PC-9 (cell line): ENCODE measurements around the gene CAPG. TPM values are rescaled to one million over a fixed set of nuclear protein-coding genes. Genes with fewer than 3 reads are reported as not detected.

Source experiments
- BruUV-seq: library from RNA; stranded (reverse); fragments of 400-500 nt; replicated peaks from 2 replicates; lab custom pipeline; 2021; lab: Mats Ljungman, UMichigan
- CTCF ChIA-PET: fragments of 300-600 bp; sonication (Branson Sonifier 250); formaldehyde crosslinking; loops from one replicate; lab custom pipeline; 2022; ENCODE audit warnings: antibody characterized with exemption; lab: Charles Lee
- POLR2A ChIA-PET: fragments of 300-600 bp; sonication (Branson Sonifier 250); formaldehyde crosslinking; loops from one replicate; lab custom pipeline; 2022; ENCODE audit warnings: antibody characterized with exemption; ENCODE audit not compliant: unreplicated experiment; lab: Charles Lee
- DNase-seq, 2 experiments: peaks; one replicate each; pipeline versions ENCODE4 v3.0.0 to v3.0.0-alpha.2; 2015 to 2022; ENCODE audit warnings: mixed read lengths in 1 of 2
- H2AFZ ChIP-seq: fragments of 200-600 bp; sonication (generic); 2 replicates; pipeline ENCODE4 v1.8.1; 2017; ENCODE audit warnings: antibody characterized with exemption
- H3F3A ChIP-seq: fragments of 200-600 bp; sonication (generic); 2 replicates; pipeline ENCODE4 v1.8.1; 2017; ENCODE audit warnings: antibody characterized with exemption, mild to moderate bottlenecking, low read depth; ENCODE audit not compliant: insufficient read depth
- H3K27ac ChIP-seq: fragments of 200-600 bp; sonication (generic); 2 replicates; pipeline ENCODE4 v1.6.1; 2016; ENCODE audit warnings: mixed run types
- H3K27me3 ChIP-seq: fragments of 200-600 bp; sonication (generic); 2 replicates; pipeline ENCODE4 v1.6.1; 2016; ENCODE audit warnings: low read depth, mixed run types; ENCODE audit not compliant: insufficient read depth
- H3K36me3 ChIP-seq: fragments of 200-600 bp; sonication (generic); 2 replicates; pipeline ENCODE4 v1.6.1; 2016; ENCODE audit warnings: low read depth, mixed run types
- H3K4me1 ChIP-seq: fragments of 200-600 bp; sonication (generic); replicated peaks from 2 replicates; pipeline ENCODE4 v1.6.1; 2016; ENCODE audit warnings: mixed run types; ENCODE audit not compliant: insufficient read depth
- H3K4me2 ChIP-seq: fragments of 200-600 bp; sonication (generic); 2 replicates; pipeline ENCODE4 v1.6.1; 2017; ENCODE audit warnings: mixed run types
- H3K4me3 ChIP-seq: fragments of 200-600 bp; sonication (generic); 2 replicates; pipeline ENCODE4 v1.6.1; 2016; ENCODE audit warnings: mixed run types
- H3K79me2 ChIP-seq: fragments of 200-600 bp; sonication (generic); 2 replicates; pipeline ENCODE4 v1.6.1; 2017; ENCODE audit warnings: low read depth, mixed run types
- H3K9me2 ChIP-seq: fragments of 200-600 bp; sonication (generic); 2 replicates; pipeline ENCODE4 v1.8.1; 2017; ENCODE audit warnings: mild to moderate bottlenecking; ENCODE audit not compliant: insufficient read depth
- H3K9me3 ChIP-seq: fragments of 200-600 bp; sonication (generic); 2 replicates; pipeline ENCODE4 v1.8.1; 2016; ENCODE audit warnings: low read depth; ENCODE audit not compliant: insufficient read depth
- H4K20me1 ChIP-seq: fragments of 200-600 bp; sonication (generic); 2 replicates; pipeline ENCODE4 v1.8.1; 2017; ENCODE audit not compliant: insufficient read depth
- CTCF ChIP-seq: fragments of 200-600 bp; sonication (generic); conservative IDR thresholded peaks from 2 replicates; pipeline ENCODE4 v1.6.1; 2017; ENCODE audit warnings: mixed run types, antibody characterized with exemption, mild to moderate bottlenecking, moderate library complexity
- EZH2 ChIP-seq: fragments of 200-600 bp; sonication (generic); IDR thresholded peaks from 2 replicates; pipeline ENCODE4 v1.8.0; 2017; ENCODE audit warnings: antibody characterized with exemption, low read depth
- intact Hi-C: fragments of 100-400 bp; cut with micrococcal nuclease; formaldehyde crosslinking; loops from one replicate; pipeline ENCODE4 v1.10.0; 2022; ENCODE audit not compliant: unreplicated experiment
- total RNA-seq: library from RNA; stranded (reverse); gene quantifications from 2 replicates; pipeline ENCODE4 v1.2.3, GENCODE V29; 2021

Gene CAPG
- total RNA-seq, 1 experiment from 2014 or later = 417 TPM

- no peaks in the 10 kb centered on the region for H3K27me3 ChIP-seq
- no peak for TF ChIP-seq EZH2
- TF ChIP-seq CTCF = no peak
- no TSS peak for BruUV-seq
- H3K9me2 ChIP-seq = no peaks in the 10 kb centered on the region
- H4K20me1 ChIP-seq = no peaks in the 10 kb centered on the region
- no peaks in the 10 kb centered on the region for H3K79me2 ChIP-seq
- no peaks in the 10 kb centered on the region for H3K9me3 ChIP-seq
- H2AFZ ChIP-seq = no peak overlapping the region
- intact Hi-C loops = loop anchor here (1.0 kb wide), 1 partner anchor 12 kb away; the partner anchor contains the start of gene CAPG
- ChIA-PET CTCF (no interaction called here), POLR2A (no interaction called here)
- H3K36me3 ChIP-seq = 0 out of 2 replicates have a peak, but pooled peaks cover 10% of the 10 kb centered on the region
- peak overlapping the region; percentile 75 for H3K27ac ChIP-seq
- H3K4me3 ChIP-seq = no peak overlapping the region
- peak overlapping the region; percentile 91 for H3K4me2 ChIP-seq
- H3F3A ChIP-seq = peaks cover 27% of the 10 kb centered on the region
- peaks cover 32% of the 10 kb centered on the region for H3K4me1 ChIP-seq
- no peak for DNase-seq
Observed at GRCh38 chr2:85397925-85398331, 12.2 kb downstream of the CAPG start.

GRCh38 chr2:85396531-85397470 lies 13.4 kb downstream of the CAPG start:
- H3K9me2 ChIP-seq = no peaks in the 10 kb centered on the region
- 0 out of 2 replicates have a peak, but pooled peaks cover 10% of the 10 kb centered on the region for H3K36me3 ChIP-seq
- no peak overlapping the region for H2AFZ ChIP-seq
- H3K4me1 ChIP-seq = peaks cover 32% of the 10 kb centered on the region
- no TSS peak for BruUV-seq
- DNase-seq = peak; percentile 45 to 76
- ChIA-PET POLR2A (no interaction called here), CTCF (no interaction called here)
- peak overlapping the region; percentile 91 for H3K4me2 ChIP-seq
- peaks cover 29% of the 10 kb centered on the region for H3F3A ChIP-seq
- H4K20me1 ChIP-seq = no peaks in the 10 kb centered on the region
- peak overlapping the region; percentile 75 for H3K27ac ChIP-seq
- intact Hi-C loops = loop anchor here (1.0 kb wide), 1 partner anchor 14 kb away; the partner anchor contains the start of gene CAPG
- no peaks in the 10 kb centered on the region for H3K27me3 ChIP-seq
- H3K79me2 ChIP-seq = no peaks in the 10 kb centered on the region
- H3K9me3 ChIP-seq = no peaks in the 10 kb centered on the region
- H3K4me3 ChIP-seq = peak overlapping the region; percentile 44; the same call in 1 of the 2 replicates
- TF ChIP-seq CTCF (no peak), EZH2 (no peak)

- Histone ChIP-seq H2AFZ (no peak overlapping the region), H3K36me3 (0 out of 2 replicates have a peak, but pooled peaks cover 10% of the 10 kb centered on the region), H3K9me2 (no peaks in the 10 kb centered on the region), H3K4me2 (peak overlapping the region; percentile 91), H3K27me3 (no peaks in the 10 kb centered on the region), H4K20me1 (no peaks in the 10 kb centered on the region), H3K27ac (peak overlapping the region; percentile 75), H3K79me2 (no peaks in the 10 kb centered on the region), H3K4me1 (peaks cover 32% of the 10 kb centered on the region), H3K4me3 (peak overlapping the region; percentile 44; the same call in 1 of the 2 replicates), H3K9me3 (no peaks in the 10 kb centered on the region), H3F3A (peaks cover 32% of the 10 kb centered on the region)
- intact Hi-C loops = no loop called here
- CTCF ChIA-PET = no interaction called here
- no peak for TF ChIP-seq EZH2
- no peak for TF ChIP-seq CTCF
- DNase-seq = no peak
- POLR2A ChIA-PET = no interaction called here
- no TSS peak for BruUV-seq
Observed at GRCh38 chr2:85395912-85396475, 14.2 kb downstream of the CAPG start.
